Measurements from ENCODE around the gene MBOAT2. TPM values are rescaled to one million over a fixed set of nuclear protein-coding genes. Genes with fewer than 3 reads are reported as not detected.
"Not testable (repeated sequence)": the region's sequence is repeated elsewhere in the genome, so short reads cannot be mapped to it uniquely, and the experiment has no call there.

Gene MBOAT2
- 40.5 TPM for polyA plus RNA-seq (2013, experiment 1 of 4)
- 48.1 TPM for polyA plus RNA-seq (2013, experiment 2 of 4)
- polyA plus RNA-seq (2013, experiment 3 of 4), result 39.0 TPM
- polyA plus RNA-seq (2013, experiment 4 of 4), result 46.0 TPM

- Histone ChIP-seq H3K27me3 (ENCODE audit: control insufficient read depth, insufficient read depth, low read length, poor library complexity, severe bottlenecking) (peaks cover 16% of the 10 kb centered on the region), H3K9me3 (ENCODE audit: control insufficient read depth, low read length) (no peaks in the 10 kb centered on the region), H3K36me3 (ENCODE audit: control insufficient read depth, insufficient read depth, low read length) (no peaks in the 10 kb centered on the region), H3K4me1 (ENCODE audit: control insufficient read depth, insufficient read depth, low read length) (peaks cover 9% of the 10 kb centered on the region), H3K4me3 (ENCODE audit: insufficient read depth, low read depth, low read length) (peak within 1 kb of the TSS; percentile 80), H3K27ac (ENCODE audit: insufficient read depth, low read depth, low read length, poor library complexity, severe bottlenecking) (peak within 1 kb of the TSS; percentile 91)
- 0% methylated on average over 101 to 104 of the region's 104 CpGs for WGBS, 2 experiments
These were observed at the start of gene MBOAT2 for GRCh38 chr2:9003616-9004337. TSS of gene MBOAT2 (minus strand) at chr2:9003684. CDS start at chr2:9003614, 70 bp downstream.

GRCh38 chr2:9052821-9053533, 49.5 kb upstream of the MBOAT2 start:
- Histone ChIP-seq H3K27me3 (ENCODE audit: control insufficient read depth, insufficient read depth, low read length, poor library complexity, severe bottlenecking) (no peaks in the 10 kb centered on the region), H3K27ac (ENCODE audit: insufficient read depth, low read depth, low read length, poor library complexity, severe bottlenecking) (no peak overlapping the region), H3K4me3 (ENCODE audit: insufficient read depth, low read depth, low read length) (no peak overlapping the region), H3K4me1 (ENCODE audit: control insufficient read depth, insufficient read depth, low read length) (no peaks in the 10 kb centered on the region), H3K36me3 (ENCODE audit: control insufficient read depth, insufficient read depth, low read length) (no peaks in the 10 kb centered on the region), H3K9me3 (ENCODE audit: control insufficient read depth, low read length) (no peaks in the 10 kb centered on the region)
- WGBS, 2 experiments, result 89 to 92% methylated on average over 6 of the region's 6 CpGs

- not testable (repeated sequence) for H3K36me3 ChIP-seq (ENCODE audit: control insufficient read depth, insufficient read depth, low read length); H3K9me3 ChIP-seq (ENCODE audit: control insufficient read depth, low read length); H3K4me1 ChIP-seq (ENCODE audit: control insufficient read depth, insufficient read depth, low read length); H3K27ac ChIP-seq (ENCODE audit: insufficient read depth, low read depth, low read length, poor library complexity, severe bottlenecking); H3K27me3 ChIP-seq (ENCODE audit: control insufficient read depth, insufficient read depth, low read length, poor library complexity, severe bottlenecking); H3K4me3 ChIP-seq (ENCODE audit: insufficient read depth, low read depth, low read length)
- 96 to 98% methylated on average over 4 to 5 of the region's 5 CpGs for WGBS, 2 experiments
These were observed 48.0 kb upstream of the MBOAT2 start for GRCh38 chr2:9051451-9051850.

DNA sequence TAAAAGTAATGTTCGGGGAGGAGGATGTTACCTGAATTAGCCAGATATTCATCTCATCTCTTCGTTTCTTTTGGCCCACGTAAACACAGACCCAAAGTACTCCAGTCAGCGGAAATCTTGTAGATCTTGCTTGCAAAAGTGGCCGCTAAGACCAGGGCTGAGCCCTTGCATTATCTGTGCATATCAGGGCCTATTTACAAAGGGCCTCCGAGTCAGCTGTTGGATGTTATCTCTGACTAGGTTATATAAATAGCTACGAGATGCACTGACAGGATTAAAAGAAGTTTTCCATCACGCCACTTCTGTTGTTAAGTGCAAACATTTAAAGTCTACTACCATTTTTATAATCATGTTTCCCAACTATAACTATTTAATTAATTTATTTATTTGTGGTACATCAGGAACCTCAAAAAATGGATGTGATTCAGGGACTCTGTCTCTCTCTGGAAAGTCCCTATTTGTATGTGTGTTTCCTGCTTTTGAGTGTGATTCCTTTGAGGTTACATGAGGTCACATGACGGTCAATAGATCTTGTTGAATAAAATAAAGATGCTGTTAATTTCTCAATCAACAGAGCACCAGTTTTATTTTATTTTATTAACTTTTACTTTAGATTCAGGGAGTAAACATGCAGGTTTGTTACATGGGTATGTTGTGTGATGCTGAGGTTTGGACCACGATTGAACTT, 46.8 kb upstream of the MBOAT2 start:
- H3K27ac ChIP-seq (ENCODE audit: insufficient read depth, low read depth, low read length, poor library complexity, severe bottlenecking), result no peak overlapping the region
- H3K36me3 ChIP-seq (ENCODE audit: control insufficient read depth, insufficient read depth, low read length), result no peaks in the 10 kb centered on the region
- no peaks in the 10 kb centered on the region for H3K27me3 ChIP-seq (ENCODE audit: control insufficient read depth, insufficient read depth, low read length, poor library complexity, severe bottlenecking)
- no peak overlapping the region for H3K4me3 ChIP-seq (ENCODE audit: insufficient read depth, low read depth, low read length)
- no peaks in the 10 kb centered on the region for H3K4me1 ChIP-seq (ENCODE audit: control insufficient read depth, insufficient read depth, low read length)
- 94 to 97% methylated on average over 9 to 10 of the region's 10 CpGs for WGBS, 2 experiments
- H3K9me3 ChIP-seq (ENCODE audit: control insufficient read depth, low read length), result no peaks in the 10 kb centered on the region

DNA sequence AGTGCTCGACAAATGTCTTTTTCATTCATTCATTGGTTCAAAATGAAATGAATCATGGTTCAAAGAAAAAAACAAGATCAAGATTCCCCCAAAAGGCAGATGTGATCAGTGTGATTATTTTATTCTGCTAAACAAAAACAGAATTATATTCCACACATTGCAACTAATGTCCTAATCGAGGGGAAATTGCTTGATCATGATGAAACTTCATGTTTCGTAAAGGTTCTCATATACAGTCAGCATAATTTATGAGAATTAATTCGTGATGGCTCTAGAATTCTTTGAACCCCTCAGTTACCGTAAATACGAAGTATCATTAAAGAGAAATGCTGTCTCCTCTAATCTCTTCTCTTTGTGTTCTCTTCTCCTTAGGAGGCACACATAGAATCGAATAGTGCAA, 42.1 kb upstream of the MBOAT2 start:
- 96 to 99% methylated on average over 6 to 7 of the region's 7 CpGs for WGBS, 2 experiments
- Histone ChIP-seq H3K4me1 (ENCODE audit: control insufficient read depth, insufficient read depth, low read length) (no peaks in the 10 kb centered on the region), H3K36me3 (ENCODE audit: control insufficient read depth, insufficient read depth, low read length) (no peaks in the 10 kb centered on the region), H3K9me3 (ENCODE audit: control insufficient read depth, low read length) (no peaks in the 10 kb centered on the region), H3K4me3 (ENCODE audit: insufficient read depth, low read depth, low read length) (no peak overlapping the region), H3K27ac (ENCODE audit: insufficient read depth, low read depth, low read length, poor library complexity, severe bottlenecking) (no peak overlapping the region), H3K27me3 (ENCODE audit: control insufficient read depth, insufficient read depth, low read length, poor library complexity, severe bottlenecking) (no peaks in the 10 kb centered on the region)

DNA sequence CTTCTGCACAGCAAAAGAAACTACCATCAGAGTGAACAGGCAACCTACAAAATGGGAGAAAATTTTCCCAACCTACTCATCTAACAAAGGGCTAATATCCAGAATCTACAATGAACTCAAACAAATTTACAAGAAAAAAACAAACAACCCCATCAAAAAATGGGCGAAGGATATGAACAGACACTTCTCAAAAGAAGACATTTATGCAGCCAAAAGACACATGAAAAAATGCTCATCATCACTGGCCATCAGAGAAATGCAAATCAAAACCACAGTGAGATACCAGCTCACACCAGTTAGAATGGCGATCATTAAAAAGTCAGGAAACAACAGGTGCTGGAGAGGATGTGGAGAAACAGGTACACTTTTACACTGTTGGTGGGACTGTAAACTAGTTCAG, 40.0 kb upstream of the MBOAT2 start:
- H3K9me3 ChIP-seq (ENCODE audit: control insufficient read depth, low read length); H3K4me1 ChIP-seq (ENCODE audit: control insufficient read depth, insufficient read depth, low read length); H3K27me3 ChIP-seq (ENCODE audit: control insufficient read depth, insufficient read depth, low read length, poor library complexity, severe bottlenecking); H3K4me3 ChIP-seq (ENCODE audit: insufficient read depth, low read depth, low read length); H3K27ac ChIP-seq (ENCODE audit: insufficient read depth, low read depth, low read length, poor library complexity, severe bottlenecking); H3K36me3 ChIP-seq (ENCODE audit: control insufficient read depth, insufficient read depth, low read length): not testable (repeated sequence)
- 80 to 96% methylated on average over 1 of the region's 2 CpGs for WGBS, 2 experiments

DNA sequence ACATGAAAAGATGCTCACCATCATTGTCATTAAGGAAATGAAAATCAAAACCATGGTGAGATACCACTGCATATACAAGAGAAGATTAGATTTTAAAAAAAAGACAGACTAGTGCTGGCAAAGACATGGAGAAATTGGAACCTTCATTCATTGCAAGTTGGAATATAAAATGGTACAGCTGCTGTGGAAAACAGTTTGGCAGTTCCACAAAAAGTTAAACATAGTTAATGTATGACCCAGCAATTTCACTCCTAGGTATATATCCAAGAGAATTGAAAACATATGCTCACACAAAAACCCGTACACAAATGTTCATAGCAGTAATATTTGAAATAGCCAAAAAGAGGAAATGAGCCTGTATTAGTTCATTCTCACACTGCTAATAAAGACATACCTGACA, 33.7 kb upstream of the MBOAT2 start:
- no peak overlapping the region for H3K27ac ChIP-seq (ENCODE audit: insufficient read depth, low read depth, low read length, poor library complexity, severe bottlenecking)
- H3K36me3 ChIP-seq (ENCODE audit: control insufficient read depth, insufficient read depth, low read length), result no peaks in the 10 kb centered on the region
- H3K4me1 ChIP-seq (ENCODE audit: control insufficient read depth, insufficient read depth, low read length), result peaks cover 7% of the 10 kb centered on the region
- no peaks in the 10 kb centered on the region for H3K27me3 ChIP-seq (ENCODE audit: control insufficient read depth, insufficient read depth, low read length, poor library complexity, severe bottlenecking)
- peaks cover 2% of the 10 kb centered on the region for H3K9me3 ChIP-seq (ENCODE audit: control insufficient read depth, low read length)
- H3K4me3 ChIP-seq (ENCODE audit: insufficient read depth, low read depth, low read length), result no peak overlapping the region
- 0% methylated on average over 1 of the region's 1 CpG for WGBS, 2 experiments

DNA sequence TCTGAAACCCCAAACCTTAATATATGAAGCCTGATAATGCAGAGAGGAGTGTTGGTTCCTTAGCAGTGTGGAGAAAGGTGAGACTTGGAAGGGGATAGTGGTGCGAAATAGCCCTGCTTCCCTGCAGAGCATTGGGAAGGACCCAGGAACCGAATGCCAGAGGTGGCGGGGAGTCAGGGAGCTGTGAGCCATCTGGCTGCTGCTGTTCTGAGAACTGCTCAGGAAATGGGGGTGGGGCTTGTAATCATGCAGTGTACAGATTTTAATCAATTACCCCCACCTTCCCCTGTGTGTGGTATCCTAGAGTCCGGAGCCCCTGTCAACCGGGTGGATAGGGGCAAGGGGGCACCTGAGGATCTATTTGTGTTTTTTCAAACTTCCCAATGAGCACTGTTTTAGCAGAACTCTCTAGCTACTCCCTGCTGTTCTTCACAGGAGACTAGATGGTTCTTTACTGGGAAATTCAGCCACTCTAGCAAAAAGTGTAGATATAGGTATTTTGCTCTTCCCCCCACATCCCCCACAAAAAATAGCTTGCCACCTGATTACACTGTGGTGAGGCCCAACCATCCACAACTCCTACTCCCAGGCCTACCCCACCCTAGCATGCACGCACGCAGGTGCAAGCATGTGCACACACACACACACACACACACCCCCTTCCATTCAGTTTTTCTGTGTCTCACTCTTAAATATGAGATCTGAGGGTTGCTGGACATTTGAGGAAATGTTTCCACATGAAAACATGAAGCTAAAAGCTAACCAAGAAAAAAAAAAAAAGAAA, 30.1 kb upstream of the MBOAT2 start:
- Histone ChIP-seq H3K9me3 (ENCODE audit: control insufficient read depth, low read length) (peaks cover 2% of the 10 kb centered on the region), H3K4me1 (ENCODE audit: control insufficient read depth, insufficient read depth, low read length) (peaks cover 7% of the 10 kb centered on the region), H3K4me3 (ENCODE audit: insufficient read depth, low read depth, low read length) (no peak overlapping the region), H3K36me3 (ENCODE audit: control insufficient read depth, insufficient read depth, low read length) (no peaks in the 10 kb centered on the region), H3K27ac (ENCODE audit: insufficient read depth, low read depth, low read length, poor library complexity, severe bottlenecking) (no peak overlapping the region), H3K27me3 (ENCODE audit: control insufficient read depth, insufficient read depth, low read length, poor library complexity, severe bottlenecking) (no peaks in the 10 kb centered on the region)
- 59 to 63% methylated on average over 7 of the region's 7 CpGs for WGBS, 2 experiments

DNA sequence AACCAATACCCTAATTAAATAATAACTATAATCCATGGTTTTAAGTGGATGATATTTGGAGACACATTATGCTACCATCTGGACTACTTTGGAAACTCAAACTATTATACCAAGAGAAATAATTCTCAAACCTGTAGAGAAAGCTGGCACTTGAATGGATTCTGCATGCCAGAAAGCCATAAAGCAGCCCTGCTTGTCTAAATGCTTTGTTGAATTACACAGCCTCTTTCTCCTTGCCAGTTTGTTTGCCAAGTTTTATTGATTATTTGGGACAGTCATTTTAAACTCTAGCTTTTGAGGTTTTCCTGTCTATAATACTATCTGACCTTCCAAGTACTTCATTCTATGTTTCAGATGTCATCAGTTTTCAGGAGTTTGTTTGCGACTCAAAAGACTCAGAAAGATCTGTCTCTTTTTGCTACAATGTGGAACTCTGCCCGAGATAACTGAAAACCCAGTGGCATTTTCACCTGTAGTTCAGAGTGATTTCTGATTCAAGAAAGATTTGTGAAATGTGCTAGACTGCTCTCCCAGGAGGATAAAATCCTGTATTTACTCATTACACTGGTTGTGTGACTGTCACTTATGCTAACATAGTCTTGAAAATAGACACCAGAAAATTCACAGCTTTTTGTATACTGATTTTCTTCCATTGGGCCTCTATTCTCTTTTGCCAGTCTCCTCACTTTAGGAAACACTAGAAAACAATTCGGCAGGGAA, 29.2 kb upstream of the MBOAT2 start:
- Histone ChIP-seq H3K36me3 (ENCODE audit: control insufficient read depth, insufficient read depth, low read length) (no peaks in the 10 kb centered on the region), H3K27me3 (ENCODE audit: control insufficient read depth, insufficient read depth, low read length, poor library complexity, severe bottlenecking) (no peaks in the 10 kb centered on the region), H3K9me3 (ENCODE audit: control insufficient read depth, low read length) (peaks cover 2% of the 10 kb centered on the region), H3K4me1 (ENCODE audit: control insufficient read depth, insufficient read depth, low read length) (peaks cover 7% of the 10 kb centered on the region), H3K27ac (ENCODE audit: insufficient read depth, low read depth, low read length, poor library complexity, severe bottlenecking) (no peak overlapping the region), H3K4me3 (ENCODE audit: insufficient read depth, low read depth, low read length) (no peak overlapping the region)
- 89 to 92% methylated on average over 3 of the region's 3 CpGs for WGBS, 2 experiments
